Lower leg skin (tissue), 3 donors: ENCODE results near the gene SLC52A3.

Source experiments
- CTCF ChIP-seq, 3 donors: fragments of 450-650 bp; IDR thresholded peaks; one replicate each; pipeline ENCODE4 v1.5.1; 2016; ENCODE audit warnings: antibody characterized with exemption in 3 of 3, mild to moderate bottlenecking in 3 of 3, moderate library complexity in 2 of 3
- POLR2A ChIP-seq, 2 donors: fragments of 450-650 bp; IDR thresholded peaks; one replicate each; pipeline ENCODE4 v1.6.1; 2016 to 2017; ENCODE audit warnings: antibody characterized with exemption in 2 of 2, mild to moderate bottlenecking in 1 of 2, moderate library complexity in 1 of 2

DNA sequence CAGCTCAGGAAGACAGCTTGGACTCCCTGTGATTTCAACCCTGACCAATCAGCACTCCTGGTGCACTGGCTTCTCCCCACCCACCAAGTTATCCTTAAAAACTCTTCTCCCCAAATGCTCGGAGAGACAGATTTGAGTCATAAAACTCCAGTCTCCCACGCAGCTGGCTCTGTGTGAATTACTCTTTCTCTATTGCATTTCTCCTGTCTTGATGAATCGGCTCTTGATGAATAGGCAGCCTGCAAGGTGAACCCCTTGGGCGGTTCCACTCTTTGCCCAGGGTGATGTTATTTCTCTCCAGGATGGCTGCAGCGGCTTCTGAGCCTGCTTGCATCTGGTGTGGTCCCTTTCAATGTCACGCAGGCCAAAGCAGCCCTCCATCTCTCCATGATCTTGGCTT is 12.4 kb downstream of the SLC52A3 start:
- TF ChIP-seq POLR2A (IDR thresholded peaks at IDR 0.05): no peak
- no peak for TF ChIP-seq CTCF (IDR thresholded peaks at IDR 0.05)
